Cardiac muscle cell (in vitro differentiated cells and primary cell): ENCODE data around the gene ACOX3. TPM values are rescaled to one million over a fixed set of nuclear protein-coding genes. Genes with fewer than 3 reads are reported as not detected.

Experiments
- DNase-seq, 2 donors: peaks; one replicate each; pipeline versions ENCODE4 v3.0.0 to v3.0.0-alpha.2; 2010 to 2017; ENCODE audit warnings: low read depth in 1 of 2, low spot score in 1 of 2
- H3K27ac ChIP-seq: fragments of 200-600 bp; sonication (generic); 2 replicates; pipeline ENCODE4 v1.5.1; 2016
- H3K27me3 ChIP-seq: fragments of 200-600 bp; sonication (generic); 2 replicates; pipeline ENCODE4 v1.6.0; 2016; ENCODE audit warnings: control low read depth
- H3K36me3 ChIP-seq: fragments of 200-600 bp; sonication (generic); 2 replicates; pipeline ENCODE4 v1.5.1; 2016; ENCODE audit warnings: control low read depth
- H3K4me1 ChIP-seq: fragments of 200-600 bp; sonication (generic); 2 replicates; pipeline ENCODE4 v1.8.1; 2017; ENCODE audit warnings: low read depth, mild to moderate bottlenecking, mixed run types
- H3K4me3 ChIP-seq: fragments of 200-600 bp; sonication (generic); 2 replicates; pipeline ENCODE4 v1.5.1; 2016; ENCODE audit warnings: mild to moderate bottlenecking
- H3K9me3 ChIP-seq: fragments of 200-600 bp; sonication (generic); 2 replicates; pipeline ENCODE4 v1.5.1; 2017; ENCODE audit warnings: low read depth, mild to moderate bottlenecking, control low read depth
- polyA plus RNA-seq: library from polyadenylated mRNA; unstranded; fragments of >200 nt; fragmentation: Nextera tagmentation; extraction: Ambion mirVana; gene quantifications from 2 replicates; pipeline ENCODE4 v1.2.1, GENCODE V29; 2016
- total RNA-seq: library from RNA; depleted of rRNA; stranded (reverse); fragments of >200 nt; gene quantifications from 2 replicates; pipeline ENCODE4 v1.2.3, GENCODE V29; 2016
- TF ChIP-seq, protein P1 (sequence below): IDR thresholded peaks from 2 replicates; pipeline ENCODE4 v1.5.1; 2012; ENCODE audit warnings: low read depth, mild to moderate bottlenecking, low read length

ACOX3 gene
- total and polyA plus RNA-seq, 2 experiments from 2014 or later: 19.1 to 38.7 TPM

DNA sequence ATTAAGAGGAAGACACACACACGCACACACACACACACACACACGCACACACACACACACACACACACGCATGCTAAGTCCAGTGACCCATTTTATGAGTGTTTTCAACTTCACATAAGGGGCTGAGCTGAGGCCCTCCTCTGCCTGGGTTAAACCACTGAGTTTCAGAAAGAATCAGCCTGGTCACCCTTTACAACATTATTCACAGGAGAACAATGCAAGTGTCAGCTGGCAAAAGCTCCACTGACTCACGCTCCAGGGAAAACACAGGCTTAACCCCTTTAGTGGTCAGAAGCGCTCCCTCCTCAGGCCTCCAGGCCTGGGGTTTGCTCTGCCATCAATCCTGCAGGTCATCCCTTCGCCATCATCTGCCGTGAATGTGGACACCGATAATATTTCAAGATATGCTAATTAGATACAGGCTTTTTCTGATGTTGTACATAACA lies 46.9 kb downstream of the ACOX3 start:
- no peaks in the 10 kb centered on the region for H3K4me1 ChIP-seq
- H3K9me3 ChIP-seq: no peaks in the 10 kb centered on the region
- peak in 1 of 2 donors; percentile 96 for DNase-seq
- H3K27me3 ChIP-seq: no peaks in the 10 kb centered on the region
- no peak overlapping the region for H3K27ac ChIP-seq
- peaks cover 12% of the 10 kb centered on the region for H3K36me3 ChIP-seq
- TF ChIP-seq, protein P1, sequence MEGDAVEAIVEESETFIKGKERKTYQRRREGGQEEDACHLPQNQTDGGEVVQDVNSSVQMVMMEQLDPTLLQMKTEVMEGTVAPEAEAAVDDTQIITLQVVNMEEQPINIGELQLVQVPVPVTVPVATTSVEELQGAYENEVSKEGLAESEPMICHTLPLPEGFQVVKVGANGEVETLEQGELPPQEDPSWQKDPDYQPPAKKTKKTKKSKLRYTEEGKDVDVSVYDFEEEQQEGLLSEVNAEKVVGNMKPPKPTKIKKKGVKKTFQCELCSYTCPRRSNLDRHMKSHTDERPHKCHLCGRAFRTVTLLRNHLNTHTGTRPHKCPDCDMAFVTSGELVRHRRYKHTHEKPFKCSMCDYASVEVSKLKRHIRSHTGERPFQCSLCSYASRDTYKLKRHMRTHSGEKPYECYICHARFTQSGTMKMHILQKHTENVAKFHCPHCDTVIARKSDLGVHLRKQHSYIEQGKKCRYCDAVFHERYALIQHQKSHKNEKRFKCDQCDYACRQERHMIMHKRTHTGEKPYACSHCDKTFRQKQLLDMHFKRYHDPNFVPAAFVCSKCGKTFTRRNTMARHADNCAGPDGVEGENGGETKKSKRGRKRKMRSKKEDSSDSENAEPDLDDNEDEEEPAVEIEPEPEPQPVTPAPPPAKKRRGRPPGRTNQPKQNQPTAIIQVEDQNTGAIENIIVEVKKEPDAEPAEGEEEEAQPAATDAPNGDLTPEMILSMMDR: peak; percentile 29
- H3K4me3 ChIP-seq: no peak overlapping the region

DNA sequence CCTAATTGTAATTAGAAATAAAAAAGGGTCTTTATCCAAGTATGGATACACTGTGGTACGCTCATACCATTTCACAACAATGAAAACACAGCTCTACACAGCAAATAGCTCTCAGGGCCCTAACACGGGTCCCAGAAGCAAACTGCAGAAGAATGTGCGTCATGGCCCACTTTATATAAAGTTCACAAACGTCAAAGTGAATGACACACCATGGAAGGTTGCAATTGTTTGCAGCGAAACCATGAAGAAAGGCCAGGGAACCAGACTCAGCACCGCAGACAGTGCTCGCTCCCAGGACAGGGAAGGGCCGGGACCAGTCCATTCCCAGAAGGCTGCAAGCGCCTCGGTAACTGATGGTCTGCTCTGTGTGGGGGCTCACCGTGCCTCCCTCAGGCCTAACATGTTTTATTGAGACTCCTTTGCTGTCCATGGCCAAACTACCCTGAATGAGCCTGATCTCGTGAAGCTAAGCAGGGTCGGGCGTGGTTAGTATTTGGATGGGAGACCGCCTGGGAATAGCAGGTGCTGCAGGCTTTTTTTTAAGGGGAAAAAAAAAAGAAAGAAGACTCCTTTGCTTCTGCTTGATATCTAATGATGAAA lies 47.8 kb downstream of the ACOX3 start:
- DNase-seq: no peak
- Histone ChIP-seq H3K36me3 (peaks cover 16% of the 10 kb centered on the region), H3K27ac (no peak overlapping the region), H3K4me1 (no peaks in the 10 kb centered on the region), H3K9me3 (no peaks in the 10 kb centered on the region), H3K4me3 (no peak overlapping the region), H3K27me3 (no peaks in the 10 kb centered on the region)
- TF ChIP-seq, protein P1: no peak

DNA sequence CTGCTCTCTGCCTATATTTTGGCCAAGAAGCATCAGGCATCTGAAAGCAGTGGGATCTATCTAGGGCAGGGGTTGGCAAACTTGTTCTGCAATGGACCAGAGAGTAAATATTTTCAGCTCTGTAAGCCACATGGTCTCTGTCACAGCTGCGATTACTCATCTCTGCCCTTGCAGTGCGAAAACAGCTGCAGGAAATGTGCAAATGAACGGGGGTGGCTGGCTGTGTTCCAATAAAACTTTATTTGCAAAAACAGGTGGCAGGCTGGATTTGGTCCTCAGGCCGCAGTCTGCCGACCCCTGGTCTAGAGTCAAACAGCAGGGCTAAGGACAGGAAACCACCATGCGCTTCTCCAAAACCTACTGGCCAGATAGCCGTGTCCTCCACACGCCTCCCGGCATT lies 48.6 kb downstream of the ACOX3 start:
- TF ChIP-seq, protein P1: no peak
- peaks cover 16% of the 10 kb centered on the region for H3K36me3 ChIP-seq
- H3K4me3 ChIP-seq: no peak overlapping the region
- H3K9me3 ChIP-seq: no peaks in the 10 kb centered on the region
- H3K27ac ChIP-seq: no peak overlapping the region
- DNase-seq: peak in 1 of 2 donors; percentile 94
- no peaks in the 10 kb centered on the region for H3K27me3 ChIP-seq
- H3K4me1 ChIP-seq: no peaks in the 10 kb centered on the region

DNA sequence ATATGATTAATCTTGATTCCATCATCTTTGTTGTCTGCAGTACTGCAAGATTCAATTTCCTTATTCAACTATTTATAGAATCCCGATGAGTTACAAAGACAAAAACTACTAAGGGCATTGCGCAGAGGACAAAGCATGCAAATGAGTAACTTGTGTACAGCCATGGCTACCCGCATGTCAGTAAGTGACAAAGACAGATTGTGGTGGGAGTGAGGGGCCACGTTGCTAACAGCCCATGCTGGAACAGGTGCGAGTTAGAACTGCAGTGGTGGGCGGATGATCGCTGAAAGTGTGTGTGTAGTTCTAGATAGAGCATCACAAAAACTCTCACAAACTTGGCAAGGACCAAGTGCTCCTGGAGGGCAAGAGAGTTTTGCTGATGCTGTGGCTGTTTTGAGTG lies 49.5 kb downstream of the ACOX3 start:
- H3K27ac ChIP-seq: no peak overlapping the region
- H3K36me3 ChIP-seq: peaks cover 20% of the 10 kb centered on the region
- TF ChIP-seq, protein P1: no peak

DNA sequence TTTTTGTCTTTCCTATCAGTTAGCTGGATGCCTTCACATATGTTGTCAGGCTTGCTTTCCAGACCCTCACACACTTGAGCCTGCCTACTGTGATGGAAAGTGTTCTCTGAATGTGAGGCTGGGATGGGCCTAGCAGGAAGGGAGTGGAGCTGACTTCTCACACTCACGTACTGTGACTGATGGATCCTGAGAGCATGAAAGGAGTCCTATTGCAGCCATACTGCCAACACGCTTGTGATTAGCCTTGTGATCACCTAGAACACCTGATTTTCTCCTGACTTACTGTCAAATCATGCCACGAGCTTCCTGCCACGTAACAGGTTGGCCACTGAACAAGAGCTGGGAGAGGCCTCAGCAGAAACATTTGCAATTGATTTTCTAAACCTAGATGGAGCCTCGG lies 49.9 kb downstream of the ACOX3 start:
- Histone ChIP-seq H3K4me1 (no peaks in the 10 kb centered on the region), H3K9me3 (no peaks in the 10 kb centered on the region), H3K27ac (no peak overlapping the region), H3K27me3 (no peaks in the 10 kb centered on the region), H3K4me3 (no peak overlapping the region), H3K36me3 (peaks cover 23% of the 10 kb centered on the region)
- TF ChIP-seq, protein P1: no peak
- DNase-seq: peak in 1 of 2 donors; percentile 20

More for the DNA sequence above, 49.5 kb downstream of the ACOX3 start:
- Histone ChIP-seq H3K27me3 (no peaks in the 10 kb centered on the region), H3K4me1 (no peaks in the 10 kb centered on the region), H3K4me3 (no peak overlapping the region), H3K9me3 (no peaks in the 10 kb centered on the region)
- no peak for DNase-seq
